Tibial nerve (tissue), 4 donors: ENCODE measurements around the gene TRABD2B.

ENCODE experiments used
- CTCF ChIP-seq, 5 experiments: fragments of 200-600 bp in 3 of 5; fragments of 450-650 bp in 2 of 5; sonication (generic) in 3 of 5; IDR thresholded peaks; one replicate each; pipeline ENCODE4 v1.5.1; 2016 to 2019; ENCODE audit warnings: antibody characterized with exemption in 5 of 5, mild to moderate bottlenecking in 3 of 5, moderate library complexity in 2 of 5
- EP300 ChIP-seq, 2 donors: sonication (generic); formaldehyde crosslinking; IDR thresholded peaks; one replicate each; pipeline ENCODE4 v1.6.1; 2017; ENCODE audit warnings: antibody characterized with exemption in 2 of 2, mild to moderate bottlenecking in 1 of 2
- POLR2A ChIP-seq, 2 donors: fragments of 450-650 bp; IDR thresholded peaks; one replicate each; pipeline ENCODE4 v1.6.1; 2017; ENCODE audit warnings: antibody characterized with exemption in 2 of 2, mild to moderate bottlenecking in 2 of 2, moderate library complexity in 2 of 2

- TF ChIP-seq CTCF (IDR thresholded peaks at IDR 0.05) (no peak), POLR2A (IDR thresholded peaks at IDR 0.05) (no peak), EP300 (IDR thresholded peaks at IDR 0.05) (no peak)
Observed at GRCh38 chr1:47870480-47870879, 126.7 kb downstream of the TRABD2B start.
